Measurements from ENCODE around the gene USP34.
A peak's percentile ranks its signal among the peaks of the same experiment; 100 is the strongest.
"Not testable (repeated sequence)": the region's sequence is repeated elsewhere in the genome, so short reads cannot be mapped to it uniquely, and the experiment has no call there.

Gene USP34

GRCh38 chr2:61493523-61493942 is 22.6 kb upstream of the USP34 start:
- no peak for TF ChIP-seq CTCF (IDR thresholded peaks at IDR 0.05; ENCODE audit: extremely low read depth, insufficient read depth, missing control alignments)
- DNase-seq (ENCODE audit: low spot score): no peak
- in situ Hi-C loops (cut with MboI; ENCODE audit: low pct_unique_long_range_greater_than_20kb, low sequenced_read_pairs, unreplicated experiment): no loop called here

- no peak for DNase-seq (ENCODE audit: low spot score)
- no peak for TF ChIP-seq CTCF (IDR thresholded peaks at IDR 0.05; ENCODE audit: extremely low read depth, insufficient read depth, missing control alignments)
- in situ Hi-C loops (cut with MboI; ENCODE audit: low pct_unique_long_range_greater_than_20kb, low sequenced_read_pairs, unreplicated experiment): no loop called here
These were observed 21.6 kb upstream of the USP34 start for GRCh38 chr2:61492476-61492875.

- TF ChIP-seq CTCF (IDR thresholded peaks at IDR 0.05; ENCODE audit: extremely low read depth, insufficient read depth, missing control alignments): no peak
- no peak for DNase-seq (ENCODE audit: low spot score)
- in situ Hi-C loops (cut with MboI; ENCODE audit: low pct_unique_long_range_greater_than_20kb, low sequenced_read_pairs, unreplicated experiment): no loop called here
These were observed 14.4 kb upstream of the USP34 start for GRCh38 chr2:61485281-61485680.

GRCh38 chr2:61478086-61478485 is 7.2 kb upstream of the USP34 start:
- in situ Hi-C loops (cut with MboI; ENCODE audit: low pct_unique_long_range_greater_than_20kb, low sequenced_read_pairs, unreplicated experiment): no loop called here
- no peak for TF ChIP-seq CTCF (IDR thresholded peaks at IDR 0.05; ENCODE audit: extremely low read depth, insufficient read depth, missing control alignments)
- no peak for DNase-seq (ENCODE audit: low spot score)

GRCh38 chr2:61476929-61477589 is 6.2 kb upstream of the USP34 start:
- in situ Hi-C loops (cut with MboI; ENCODE audit: low pct_unique_long_range_greater_than_20kb, low sequenced_read_pairs, unreplicated experiment); DNase-seq (ENCODE audit: low spot score): not testable (repeated sequence)

GRCh38 chr2:61471905-61472805 is 1.3 kb upstream of the USP34 start:
- TF ChIP-seq CTCF (IDR thresholded peaks at IDR 0.05; ENCODE audit: extremely low read depth, insufficient read depth, missing control alignments): no peak
- DNase-seq (ENCODE audit: low spot score): peak; percentile 29
- in situ Hi-C loops (cut with MboI; ENCODE audit: low pct_unique_long_range_greater_than_20kb, low sequenced_read_pairs, unreplicated experiment): no loop called here

Measured in GM13977 (cell line).